ENCODE data around the gene MEPCE.

GRCh38 chr7:100429637-100430492, at the start of gene MEPCE:
- TF ChIP-seq CTCF (IDR thresholded peaks at IDR 0.05; ENCODE audit: poor library complexity): no peak
- no peak for TF ChIP-seq EZH2phosphoT487 (IDR thresholded peaks at IDR 0.05; ENCODE audit: low read depth, severe bottlenecking, unreplicated experiment)

Measured in hepatocyte (in vitro differentiated cells).